Activated T-cell treated with anti-CD3 and anti-CD28 coated beads, Interleukin-2, amount 50 U/mL, for 48 hours (primary cell): Measurements from ENCODE around the gene HTRA2.

Experiments
- DNase-seq, 2 experiments: peaks; one replicate each; pipeline ENCODE4 v3.0.0-alpha.2; 2020

HTRA2 gene

GRCh38 chr2:74516650-74517049 is 13.1 kb upstream of the HTRA2 start:
- no peak for DNase-seq

GRCh38 chr2:74522516-74522915 is 7.2 kb upstream of the HTRA2 start:
- DNase-seq, result no peak

GRCh38 chr2:74524005-74524404 is 5.7 kb upstream of the HTRA2 start:
- no peak for DNase-seq

- no peak for DNase-seq
These were observed 4.6 kb upstream of the HTRA2 start for GRCh38 chr2:74524955-74525716.

GRCh38 chr2:74525717-74526648 is 3.8 kb upstream of the HTRA2 start, which contains the start of gene DQX1:
Gene DQX1 (minus strand): TSS chr2:74526231. CDS start chr2:74525729, 502 bp downstream.
- DNase-seq, result no peak

GRCh38 chr2:74526649-74527230 is 3.0 kb upstream of the HTRA2 start:
- no peak for DNase-seq

- no peak for DNase-seq
These were observed 2.0 kb upstream of the HTRA2 start for GRCh38 chr2:74527741-74528140.

GRCh38 chr2:74528600-74529356 is 955 bp upstream of the HTRA2 start:
- DNase-seq, result no peak

GRCh38 chr2:74530239-74531187 is 780 bp downstream of the HTRA2 start:
- DNase-seq, result peak; percentile 67 to 68

GRCh38 chr2:74531666-74532065 is 1.9 kb downstream of the HTRA2 start:
- DNase-seq, result no peak

- DNase-seq, result no peak
These were observed 2.5 kb downstream of the HTRA2 start for GRCh38 chr2:74532222-74532621.

GRCh38 chr2:74533464-74533863 is 3.7 kb downstream of the HTRA2 start:
- no peak for DNase-seq

- no peak for DNase-seq
These were observed 4.7 kb downstream of the HTRA2 start for GRCh38 chr2:74534411-74534810.

- DNase-seq, result no peak
These were observed 5.8 kb downstream of the HTRA2 start for GRCh38 chr2:74535440-74535965.

GRCh38 chr2:74536166-74536950 is 6.6 kb downstream of the HTRA2 start:
- no peak for DNase-seq

- no peak for DNase-seq
These were observed 7.4 kb downstream of the HTRA2 start for GRCh38 chr2:74537140-74537539.

GRCh38 chr2:74538881-74539339 is 9.2 kb downstream of the HTRA2 start:
- no peak for DNase-seq

- no peak for DNase-seq
These were observed 10.6 kb downstream of the HTRA2 start for GRCh38 chr2:74540291-74540690.

- no peak for DNase-seq
These were observed 13.2 kb downstream of the HTRA2 start for GRCh38 chr2:74542978-74543377.

- DNase-seq, result no peak
These were observed 14.9 kb downstream of the HTRA2 start for GRCh38 chr2:74544634-74545033.
